Upper lobe of right lung (tissue), 1 donor: ENCODE measurements around the gene OXER1. TPM values are rescaled to one million over a fixed set of nuclear protein-coding genes. Genes with fewer than 3 reads are reported as not detected.

Source experiments
- ATAC-seq: fragments of 200-7000 bp; cut with Tn5 transposase; one replicate; pipeline ENCODE4 v1.9.1; 2020; ENCODE audit warnings: mild to moderate bottlenecking, moderate library complexity
- DNase-seq: peaks from one replicate; pipeline ENCODE4 v3.0.0-alpha.2; 2020
- H3K27ac ChIP-seq: fragments of 200-600 bp; one replicate; pipeline ENCODE4 v1.8.0; 2022
- H3K27me3 ChIP-seq: fragments of 200-600 bp; one replicate; pipeline ENCODE4 v1.8.0; 2022; ENCODE audit warnings: mild to moderate bottlenecking
- H3K36me3 ChIP-seq: fragments of 200-600 bp; one replicate; pipeline ENCODE4 v1.8.0; 2022
- H3K4me1 ChIP-seq: fragments of 200-600 bp; one replicate; pipeline ENCODE4 v1.8.0; 2022
- H3K4me3 ChIP-seq: fragments of 200-600 bp; one replicate; pipeline ENCODE4 v1.8.0; 2022; ENCODE audit warnings: mild to moderate bottlenecking
- H3K9me3 ChIP-seq: fragments of 200-600 bp; one replicate; pipeline ENCODE4 v1.8.0; 2022
- intact Hi-C: fragments of 100-400 bp; cut with DNase I; formaldehyde crosslinking; loops from one replicate; pipeline ENCODE4 v1.11.0; 2022
- total RNA-seq: library from RNA; stranded (reverse); fragmentation: NEBNext Ultra II Directional; extraction: Animal tissue kit (Norgen Biotek cat#: 25700); gene quantifications from one replicate; pipeline ENCODE4 v1.2.1, GENCODE V29; 2021
- TF ChIP-seq, protein P1 (sequence below): fragments of 200-600 bp; IDR thresholded peaks from one replicate; pipeline ENCODE4 v1.8.0; 2022; ENCODE audit warnings: antibody characterized with exemption
- donor health status: DM: no; HTN: yes; CAD: no; lungs with severe emphysema.

The OXER1 gene
- total RNA-seq, 1 donor from 2014 or later, result 1.1 TPM

DNA sequence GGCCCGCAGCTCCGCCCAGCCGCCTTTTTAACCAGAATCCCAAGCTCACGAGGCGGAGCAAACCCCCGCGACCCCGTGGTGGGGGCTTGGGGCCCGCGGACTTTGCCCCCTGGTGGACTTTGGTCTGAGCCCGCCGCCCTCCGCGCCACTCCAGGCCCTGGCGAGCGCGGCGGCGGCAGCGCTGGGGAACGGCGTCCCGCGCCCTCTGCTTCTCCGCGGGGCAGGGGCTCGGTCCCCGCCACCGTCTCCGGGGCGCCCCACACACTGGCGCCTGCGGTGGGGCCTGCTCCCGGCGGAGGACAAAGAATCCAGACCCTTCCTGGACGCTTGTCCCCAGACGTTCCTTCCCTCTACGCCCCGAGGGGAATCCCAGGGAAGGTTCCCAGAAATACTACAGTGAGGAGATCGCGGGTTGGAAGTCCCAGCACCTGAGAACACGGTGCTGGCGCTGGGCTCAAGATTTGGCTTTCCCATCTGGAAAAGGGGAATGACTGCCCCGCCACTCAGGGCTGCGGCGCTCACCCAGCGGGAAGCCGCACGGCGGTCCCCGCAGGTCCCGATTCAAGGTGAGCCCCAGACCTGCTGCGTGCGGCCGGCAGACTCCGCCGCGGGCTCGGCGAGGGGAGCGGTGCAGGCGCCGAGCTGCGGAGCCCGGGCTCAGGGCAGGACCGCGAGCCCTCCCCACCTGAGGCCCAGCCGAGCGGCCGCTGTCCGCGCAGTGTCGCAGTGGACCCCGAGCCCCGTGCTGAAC, 28.8 kb upstream of the OXER1 start, which contains the start of gene HAAO:
HAAO (minus strand) TSS at position 1 of the 751 bp plus-strand sequence. CDS start 47 bp downstream, outside the sequence.
- peak within 1 kb of the TSS; percentile 63 for H3K4me3 ChIP-seq
- no peaks in the 10 kb centered on the region for H3K36me3 ChIP-seq
- H3K9me3 ChIP-seq, result no peaks in the 10 kb centered on the region
- ATAC-seq, result peak; percentile 72
- intact Hi-C loops, result no loop called here
- peaks cover 8% of the 10 kb centered on the region for H3K4me1 ChIP-seq
- H3K27ac ChIP-seq, result peak within 1 kb of the TSS; percentile 81
- peak; percentile 79 for DNase-seq
- H3K27me3 ChIP-seq, result no peaks in the 10 kb centered on the region
- TF ChIP-seq, protein P1, sequence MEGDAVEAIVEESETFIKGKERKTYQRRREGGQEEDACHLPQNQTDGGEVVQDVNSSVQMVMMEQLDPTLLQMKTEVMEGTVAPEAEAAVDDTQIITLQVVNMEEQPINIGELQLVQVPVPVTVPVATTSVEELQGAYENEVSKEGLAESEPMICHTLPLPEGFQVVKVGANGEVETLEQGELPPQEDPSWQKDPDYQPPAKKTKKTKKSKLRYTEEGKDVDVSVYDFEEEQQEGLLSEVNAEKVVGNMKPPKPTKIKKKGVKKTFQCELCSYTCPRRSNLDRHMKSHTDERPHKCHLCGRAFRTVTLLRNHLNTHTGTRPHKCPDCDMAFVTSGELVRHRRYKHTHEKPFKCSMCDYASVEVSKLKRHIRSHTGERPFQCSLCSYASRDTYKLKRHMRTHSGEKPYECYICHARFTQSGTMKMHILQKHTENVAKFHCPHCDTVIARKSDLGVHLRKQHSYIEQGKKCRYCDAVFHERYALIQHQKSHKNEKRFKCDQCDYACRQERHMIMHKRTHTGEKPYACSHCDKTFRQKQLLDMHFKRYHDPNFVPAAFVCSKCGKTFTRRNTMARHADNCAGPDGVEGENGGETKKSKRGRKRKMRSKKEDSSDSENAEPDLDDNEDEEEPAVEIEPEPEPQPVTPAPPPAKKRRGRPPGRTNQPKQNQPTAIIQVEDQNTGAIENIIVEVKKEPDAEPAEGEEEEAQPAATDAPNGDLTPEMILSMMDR, result peak; percentile 25

DNA sequence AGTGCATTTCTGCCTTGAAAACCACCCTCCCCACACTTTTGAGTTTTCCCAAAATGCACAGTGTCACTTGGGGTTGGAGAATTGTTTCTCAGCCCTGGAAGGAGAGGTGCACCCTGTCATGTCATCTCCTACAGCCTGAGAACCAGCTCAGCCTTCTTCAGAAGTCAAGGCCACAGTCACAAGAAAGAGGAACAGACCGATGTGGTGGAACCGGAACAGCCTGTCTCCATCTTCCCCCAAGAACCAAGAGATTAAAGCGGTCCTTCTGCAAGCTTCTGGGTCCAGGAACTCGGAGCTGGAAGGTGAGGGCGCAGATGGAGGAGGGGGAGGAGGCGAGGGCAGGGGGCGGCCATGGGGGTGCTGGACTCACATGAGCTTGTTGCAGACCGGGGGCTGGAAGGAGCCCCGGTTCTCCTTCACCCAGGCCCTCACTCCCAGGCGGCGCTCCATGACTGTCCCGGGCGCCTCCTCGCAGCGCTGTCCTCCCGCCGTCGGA, 28.2 kb upstream of the OXER1 start:
- TF ChIP-seq, protein P1, result no peak
- peak overlapping the region; percentile 63 for H3K4me3 ChIP-seq
- ATAC-seq (peak; percentile 78), DNase-seq (no peak)
- no peaks in the 10 kb centered on the region for H3K27me3 ChIP-seq
- peak overlapping the region; percentile 81 for H3K27ac ChIP-seq
- no peaks in the 10 kb centered on the region for H3K9me3 ChIP-seq
- intact Hi-C loops, result no loop called here
- H3K4me1 ChIP-seq, result peaks cover 8% of the 10 kb centered on the region
- H3K36me3 ChIP-seq, result no peaks in the 10 kb centered on the region

DNA sequence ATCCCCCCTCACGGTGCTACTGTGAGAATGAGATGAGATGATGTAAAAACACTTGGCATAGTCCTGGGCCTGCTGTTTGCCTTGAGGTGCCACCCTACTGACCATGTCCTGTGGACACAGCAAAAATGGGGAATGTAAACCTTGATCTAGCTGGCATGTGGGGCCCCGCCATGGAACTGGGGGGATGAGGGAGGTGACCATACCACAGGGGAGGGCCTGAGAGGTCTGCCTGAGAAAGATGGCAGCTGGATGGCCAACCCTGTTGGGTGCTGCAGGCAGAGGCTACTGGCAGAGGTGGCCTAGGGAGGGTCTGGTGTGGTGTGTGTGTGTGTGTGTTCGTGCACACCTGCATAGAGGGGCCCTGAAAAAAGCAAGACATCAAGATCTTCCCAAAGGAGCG, 27.7 kb upstream of the OXER1 start:
- no peak for DNase-seq
- Histone ChIP-seq H3K9me3 (no peaks in the 10 kb centered on the region), H3K27ac (peak overlapping the region; percentile 81), H3K36me3 (no peaks in the 10 kb centered on the region), H3K4me1 (peaks cover 8% of the 10 kb centered on the region), H3K27me3 (no peaks in the 10 kb centered on the region), H3K4me3 (peak overlapping the region; percentile 63)
- TF ChIP-seq, protein P1, result no peak
- intact Hi-C loops, result no loop called here
- ATAC-seq, result no peak

DNA sequence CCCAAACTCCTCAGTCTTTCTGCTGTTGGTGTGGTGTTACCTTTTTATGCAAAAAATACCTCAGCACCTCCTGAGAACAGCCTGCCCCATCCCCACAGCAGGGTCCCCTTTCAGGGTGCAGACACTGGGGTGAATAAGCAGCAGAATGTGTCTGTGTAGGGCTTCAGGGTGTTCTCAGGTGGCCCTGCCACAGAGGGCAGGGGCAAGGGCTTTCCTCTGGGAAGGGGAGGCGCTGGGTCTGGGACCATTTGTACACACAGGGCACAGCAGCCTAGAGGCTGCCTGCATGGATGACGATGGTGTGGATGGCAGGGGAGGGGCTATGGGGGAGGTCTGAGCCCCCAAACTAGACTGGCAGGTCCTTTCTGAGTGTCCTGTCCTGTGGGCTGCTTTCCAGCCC, 25.8 kb upstream of the OXER1 start:
- TF ChIP-seq, protein P1, result no peak
- Histone ChIP-seq H3K27ac (no peak overlapping the region), H3K27me3 (no peaks in the 10 kb centered on the region), H3K9me3 (no peaks in the 10 kb centered on the region), H3K4me1 (peaks cover 5% of the 10 kb centered on the region), H3K4me3 (no peak overlapping the region), H3K36me3 (no peaks in the 10 kb centered on the region)
- intact Hi-C loops, result no loop called here
- no peak for DNase-seq
- ATAC-seq, result no peak

DNA sequence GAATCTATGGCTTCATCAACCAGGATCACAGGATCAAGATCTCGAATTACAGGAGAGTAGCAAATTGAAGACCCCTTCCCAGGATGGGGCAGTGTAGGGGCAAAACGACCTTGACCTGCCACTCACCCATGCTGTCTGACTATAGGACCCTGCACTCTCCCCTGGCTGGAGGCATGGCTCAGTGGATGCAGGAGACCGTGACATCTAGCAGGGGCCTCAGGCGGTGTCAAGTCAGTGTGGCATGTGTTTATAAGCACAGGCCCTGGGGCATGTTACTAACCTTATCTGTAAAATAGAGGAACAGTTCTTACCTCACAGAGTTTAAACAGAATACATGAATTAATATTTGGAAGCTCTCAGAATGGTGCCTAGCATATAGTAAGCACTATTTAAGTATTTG, 24.9 kb upstream of the OXER1 start:
- no peak overlapping the region for H3K27ac ChIP-seq
- intact Hi-C loops, result no loop called here
- H3K36me3 ChIP-seq, result no peaks in the 10 kb centered on the region
- H3K4me1 ChIP-seq, result peaks cover 5% of the 10 kb centered on the region
- no peaks in the 10 kb centered on the region for H3K9me3 ChIP-seq
- DNase-seq (no peak), ATAC-seq (no peak)
- H3K27me3 ChIP-seq, result no peaks in the 10 kb centered on the region
- H3K4me3 ChIP-seq, result no peak overlapping the region
- TF ChIP-seq, protein P1, result no peak
